ENCODE results near the gene GXYLT2.

Gene GXYLT2

DNA sequence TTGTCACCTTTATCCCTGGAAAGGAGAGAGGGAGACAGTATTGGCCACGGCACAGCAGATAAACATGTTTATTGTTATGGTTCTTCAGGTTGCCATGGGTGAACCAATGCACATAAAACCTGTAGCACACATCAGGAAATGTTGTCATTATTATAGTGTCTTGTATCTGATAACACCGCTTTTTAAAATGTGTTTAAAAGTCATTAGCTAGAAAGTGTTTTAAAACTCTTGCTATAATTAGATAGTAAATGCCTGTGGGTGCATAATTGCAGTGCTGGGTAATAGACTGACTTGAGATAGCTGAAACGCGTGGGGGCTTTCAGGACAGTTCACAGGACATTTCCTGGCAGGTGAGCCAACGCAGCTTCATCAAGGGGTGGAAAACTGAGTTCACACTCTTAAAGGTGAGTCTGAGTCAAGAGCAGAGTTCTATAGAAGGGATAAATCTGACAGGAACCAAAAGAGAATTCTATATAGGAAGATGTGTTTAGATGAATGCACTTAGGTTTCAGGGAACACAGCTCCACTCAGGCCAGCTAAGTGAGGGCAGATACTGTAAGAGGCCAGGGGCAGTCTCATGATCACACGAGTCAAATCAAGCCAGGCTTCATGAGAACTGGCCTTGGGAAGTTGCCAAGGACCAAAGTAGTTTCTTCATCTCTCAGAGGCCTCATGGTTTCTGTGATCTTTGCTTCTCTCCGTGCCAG is 73.1 kb downstream of the GXYLT2 start:
- H3K27me3 Mint-ChIP-seq: no peaks in the 10 kb centered on the region
- H3K27ac Mint-ChIP-seq: no peak overlapping the region
- H3K9me3 Mint-ChIP-seq: no peaks in the 10 kb centered on the region
- no peaks in the 10 kb centered on the region for H3K4me1 Mint-ChIP-seq (ENCODE audit: low read depth)
- intact Hi-C loops (cut with micrococcal nuclease): no loop called here
- no peaks in the 10 kb centered on the region for H3K36me3 Mint-ChIP-seq (ENCODE audit: low read depth)
- no peak overlapping the region for H3K4me3 Mint-ChIP-seq

DNA sequence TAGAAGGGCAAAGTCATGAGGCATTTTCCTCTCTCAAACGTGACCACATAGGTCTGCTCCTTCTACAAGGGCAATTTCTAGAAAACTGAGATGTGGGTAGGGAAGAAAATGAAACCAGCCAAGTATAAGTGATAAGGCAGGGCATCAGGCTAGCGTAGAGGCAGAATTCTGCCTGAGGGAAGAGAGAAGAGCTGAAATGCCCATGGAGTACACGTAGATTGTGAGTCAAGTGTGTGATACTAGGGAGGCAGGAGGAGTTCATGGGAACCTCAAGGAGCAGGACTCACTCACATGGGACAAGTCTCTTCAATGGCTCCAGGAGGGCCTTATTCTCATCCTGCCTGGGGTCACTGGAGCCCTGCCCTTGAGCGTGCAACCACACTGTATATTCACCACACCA is 73.9 kb downstream of the GXYLT2 start:
- Mint-ChIP-seq H3K27ac (no peak overlapping the region), H3K4me3 (no peak overlapping the region), H3K27me3 (no peaks in the 10 kb centered on the region), H3K36me3 (ENCODE audit: low read depth) (no peaks in the 10 kb centered on the region), H3K9me3 (no peaks in the 10 kb centered on the region), H3K4me1 (ENCODE audit: low read depth) (no peaks in the 10 kb centered on the region)
- intact Hi-C loops (cut with micrococcal nuclease): no loop called here

DNA sequence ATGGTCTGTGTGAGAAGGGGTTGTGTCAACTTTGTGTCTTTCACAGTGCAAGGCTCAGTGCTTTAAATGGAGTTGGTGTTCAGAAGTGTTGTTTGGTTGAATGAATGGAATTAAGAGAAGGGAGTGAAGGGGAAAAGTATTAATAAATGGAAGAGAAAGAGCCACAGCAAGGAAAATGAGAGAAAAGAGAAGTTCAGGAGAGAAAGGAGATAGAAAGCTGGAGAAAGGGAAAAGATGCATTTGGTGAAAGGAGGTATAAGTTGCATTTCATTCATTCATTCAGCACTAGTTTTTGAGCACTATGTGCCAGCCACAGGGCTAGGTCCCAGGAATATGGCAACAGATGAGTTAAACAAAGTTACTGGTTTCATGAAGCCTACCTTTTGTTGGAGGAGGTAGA is 74.5 kb downstream of the GXYLT2 start:
- Mint-ChIP-seq H3K4me1 (ENCODE audit: low read depth) (no peaks in the 10 kb centered on the region), H3K4me3 (no peak overlapping the region), H3K9me3 (no peaks in the 10 kb centered on the region), H3K27me3 (no peaks in the 10 kb centered on the region), H3K36me3 (ENCODE audit: low read depth) (no peaks in the 10 kb centered on the region), H3K27ac (no peak overlapping the region)
- intact Hi-C loops (cut with micrococcal nuclease): no loop called here

DNA sequence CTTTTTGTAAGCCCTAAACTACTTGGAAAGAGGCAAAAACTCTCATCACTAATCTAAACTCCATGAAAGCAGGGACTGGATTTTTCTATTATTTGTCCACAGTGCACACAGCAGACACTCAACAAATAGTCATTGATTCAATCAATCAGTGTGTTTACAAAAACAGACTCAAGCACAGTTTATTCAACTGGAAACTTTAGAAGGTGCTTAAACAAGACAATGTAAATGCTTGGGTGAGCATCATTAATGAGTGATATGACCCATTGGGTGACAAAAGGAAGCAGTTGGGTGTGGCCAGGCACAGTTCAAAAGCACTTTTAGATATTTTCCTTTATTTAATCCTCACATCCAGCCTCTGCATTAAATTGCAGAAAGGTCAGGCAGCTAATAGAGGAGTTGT is 76.8 kb downstream of the GXYLT2 start:
- intact Hi-C loops (cut with micrococcal nuclease): no loop called here
- no peak overlapping the region for H3K27ac Mint-ChIP-seq
- H3K4me3 Mint-ChIP-seq: no peak overlapping the region
- H3K9me3 Mint-ChIP-seq: no peaks in the 10 kb centered on the region
- H3K36me3 Mint-ChIP-seq (ENCODE audit: low read depth): no peaks in the 10 kb centered on the region
- no peaks in the 10 kb centered on the region for H3K4me1 Mint-ChIP-seq (ENCODE audit: low read depth)
- H3K27me3 Mint-ChIP-seq: no peaks in the 10 kb centered on the region

DNA sequence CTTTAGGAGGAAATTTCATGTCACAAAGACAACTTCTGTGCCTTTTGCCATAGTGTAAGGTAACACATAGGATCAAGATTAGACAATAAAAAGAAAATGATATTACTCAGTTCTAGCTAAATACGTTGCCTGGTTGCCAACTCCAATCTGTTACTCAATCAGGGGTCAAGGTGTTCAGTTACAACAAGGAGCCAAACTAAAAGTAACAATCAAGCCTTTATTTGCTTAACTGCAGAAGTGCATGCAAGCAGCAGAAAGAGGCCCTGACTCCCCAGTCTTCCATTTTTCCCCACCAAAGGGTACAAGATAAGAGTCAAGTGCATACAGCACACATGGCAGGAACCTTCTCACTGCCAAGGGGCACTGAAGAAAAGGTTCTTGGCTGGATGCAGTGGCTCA is 80.4 kb downstream of the GXYLT2 start:
- H3K36me3 Mint-ChIP-seq (ENCODE audit: low read depth): no peaks in the 10 kb centered on the region
- peaks cover 3% of the 10 kb centered on the region for H3K27me3 Mint-ChIP-seq
- intact Hi-C loops (cut with micrococcal nuclease): no loop called here
- H3K9me3 Mint-ChIP-seq: no peaks in the 10 kb centered on the region
- H3K4me3 Mint-ChIP-seq: no peak overlapping the region
- H3K4me1 Mint-ChIP-seq (ENCODE audit: low read depth): no peaks in the 10 kb centered on the region
- H3K27ac Mint-ChIP-seq: no peak overlapping the region

DNA sequence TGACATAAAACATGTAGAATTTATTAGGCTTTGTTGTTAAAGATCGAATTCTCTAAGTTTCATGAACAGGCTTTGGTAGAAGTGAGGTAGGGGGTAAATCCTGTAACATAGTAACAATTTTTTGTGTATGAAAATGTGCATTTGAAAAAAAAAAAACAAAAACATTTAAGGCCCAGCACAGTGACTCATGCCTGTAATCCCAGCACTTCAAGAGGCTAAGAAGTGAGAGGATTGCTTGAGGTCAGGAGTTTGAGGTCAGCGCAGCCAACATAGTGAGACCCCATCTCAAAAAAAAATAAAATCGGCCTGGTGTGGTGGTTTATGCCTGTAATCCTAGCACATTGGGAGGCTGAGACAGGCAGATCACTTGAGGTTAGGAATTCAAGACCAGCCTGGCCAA is 81.9 kb downstream of the GXYLT2 start:
- H3K27me3 Mint-ChIP-seq: peaks cover 3% of the 10 kb centered on the region
- intact Hi-C loops (cut with micrococcal nuclease): no loop called here
- no peak overlapping the region for H3K27ac Mint-ChIP-seq
- no peaks in the 10 kb centered on the region for H3K4me1 Mint-ChIP-seq (ENCODE audit: low read depth)
- no peak overlapping the region for H3K4me3 Mint-ChIP-seq
- H3K9me3 Mint-ChIP-seq: no peaks in the 10 kb centered on the region
- H3K36me3 Mint-ChIP-seq (ENCODE audit: low read depth): no peaks in the 10 kb centered on the region

DNA sequence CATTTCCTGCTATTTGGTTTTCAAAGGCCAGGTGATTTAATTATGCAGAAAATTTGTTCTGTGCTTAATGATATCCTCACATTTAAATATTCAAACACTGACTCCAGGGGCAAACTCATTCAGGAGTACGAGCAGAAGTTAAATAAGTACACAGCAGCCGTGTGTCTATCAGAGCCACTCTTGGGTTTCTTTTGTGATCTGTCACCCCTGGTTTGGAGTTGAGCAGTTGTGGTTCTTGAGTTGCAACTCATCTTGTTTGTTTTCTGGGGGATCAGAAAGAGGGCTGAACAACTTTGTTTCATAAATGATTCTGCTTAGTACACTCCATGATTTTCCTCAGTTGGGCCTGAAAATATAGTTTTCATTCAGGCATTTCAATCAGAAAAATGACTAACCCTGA is 83.1 kb downstream of the GXYLT2 start:
- H3K4me1 Mint-ChIP-seq (ENCODE audit: low read depth): no peaks in the 10 kb centered on the region
- H3K9me3 Mint-ChIP-seq: no peaks in the 10 kb centered on the region
- H3K27me3 Mint-ChIP-seq: peaks cover 3% of the 10 kb centered on the region
- no peak overlapping the region for H3K4me3 Mint-ChIP-seq
- no peak overlapping the region for H3K27ac Mint-ChIP-seq
- no peaks in the 10 kb centered on the region for H3K36me3 Mint-ChIP-seq (ENCODE audit: low read depth)
- intact Hi-C loops (cut with micrococcal nuclease): no loop called here

DNA sequence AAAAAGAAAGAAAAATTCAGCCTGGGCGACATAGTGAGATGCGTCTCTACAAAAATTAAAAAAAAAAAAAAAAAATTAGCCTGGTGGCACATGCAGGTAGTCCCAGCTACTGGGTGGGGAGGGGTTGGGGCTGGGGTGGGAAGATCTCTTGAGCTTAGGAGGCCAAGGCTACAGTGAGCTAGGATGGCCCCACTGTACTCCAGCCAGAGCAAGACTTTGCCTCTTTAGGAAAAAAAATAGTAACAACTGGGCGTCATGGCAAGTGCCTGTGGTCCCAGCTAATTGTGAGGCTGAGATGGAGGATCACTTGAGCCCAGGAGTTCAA is 84.8 kb downstream of the GXYLT2 start:
- no peaks in the 10 kb centered on the region for H3K4me1 Mint-ChIP-seq (ENCODE audit: low read depth)
- peaks cover 3% of the 10 kb centered on the region for H3K27me3 Mint-ChIP-seq
- no peak overlapping the region for H3K4me3 Mint-ChIP-seq
- no peak overlapping the region for H3K27ac Mint-ChIP-seq
- H3K9me3 Mint-ChIP-seq: no peaks in the 10 kb centered on the region
- H3K36me3 Mint-ChIP-seq (ENCODE audit: low read depth): no peaks in the 10 kb centered on the region
- intact Hi-C loops (cut with micrococcal nuclease): no loop called here

DNA sequence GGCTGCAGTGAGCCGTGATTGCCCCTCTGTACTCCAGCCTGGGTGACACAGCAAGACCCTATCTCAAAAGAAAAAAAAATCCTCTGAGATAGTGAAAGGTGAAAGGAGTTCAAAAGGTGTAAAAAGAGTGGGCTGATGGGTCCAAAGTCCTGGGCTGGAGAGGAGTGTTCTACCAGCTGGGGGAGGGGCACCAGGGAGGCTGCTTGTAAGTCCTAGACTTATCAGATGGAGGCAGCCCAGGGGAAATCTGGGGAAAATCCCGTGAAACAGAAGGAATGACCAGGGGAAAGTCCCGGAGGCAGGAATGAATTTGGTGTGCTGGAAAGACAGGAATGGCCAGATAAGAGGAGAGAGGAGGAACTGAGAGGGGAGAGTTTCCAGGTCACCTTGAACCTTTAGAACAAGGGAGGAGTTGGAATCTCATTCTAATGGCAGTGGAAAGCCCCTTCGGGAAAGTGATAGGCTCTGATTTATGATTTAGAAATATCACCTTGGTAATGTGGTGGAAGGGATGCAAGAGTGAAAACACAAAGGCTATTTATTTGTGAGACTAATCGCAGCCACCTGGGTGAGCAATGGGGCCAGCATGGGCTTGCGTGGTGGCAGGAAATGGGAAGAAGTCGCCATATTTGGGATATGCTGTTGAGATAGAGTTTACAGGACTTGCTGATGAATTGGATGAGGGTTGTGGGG is 85.3 kb downstream of the GXYLT2 start:
- Mint-ChIP-seq H3K27me3 (peaks cover 3% of the 10 kb centered on the region), H3K27ac (no peak overlapping the region), H3K36me3 (ENCODE audit: low read depth) (no peaks in the 10 kb centered on the region), H3K4me1 (ENCODE audit: low read depth) (no peaks in the 10 kb centered on the region), H3K9me3 (no peaks in the 10 kb centered on the region), H3K4me3 (no peak overlapping the region)
- intact Hi-C loops (cut with micrococcal nuclease): no loop called here

DNA sequence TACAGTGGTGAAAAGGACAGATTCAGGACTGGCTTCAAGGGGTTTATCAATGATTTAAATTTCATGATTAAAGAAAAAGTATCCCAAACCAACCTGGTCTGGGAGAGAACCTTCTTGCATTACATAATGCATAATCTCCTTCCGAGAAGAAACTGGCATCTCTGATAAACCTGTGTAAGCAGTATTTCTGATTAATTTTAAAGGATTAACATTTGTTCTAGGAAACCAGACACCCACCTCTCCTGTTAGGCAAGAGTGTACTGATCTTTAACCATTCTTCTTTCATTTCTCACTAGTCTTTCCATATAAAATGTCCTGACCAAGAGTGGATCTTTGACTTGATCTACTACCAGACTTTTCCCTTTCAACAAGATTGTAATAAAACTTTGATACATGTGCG is 85.9 kb downstream of the GXYLT2 start:
- Mint-ChIP-seq H3K9me3 (no peaks in the 10 kb centered on the region), H3K4me1 (ENCODE audit: low read depth) (no peaks in the 10 kb centered on the region), H3K4me3 (no peak overlapping the region), H3K27me3 (peaks cover 3% of the 10 kb centered on the region), H3K36me3 (ENCODE audit: low read depth) (no peaks in the 10 kb centered on the region), H3K27ac (no peak overlapping the region)
- intact Hi-C loops (cut with micrococcal nuclease): no loop called here

DNA sequence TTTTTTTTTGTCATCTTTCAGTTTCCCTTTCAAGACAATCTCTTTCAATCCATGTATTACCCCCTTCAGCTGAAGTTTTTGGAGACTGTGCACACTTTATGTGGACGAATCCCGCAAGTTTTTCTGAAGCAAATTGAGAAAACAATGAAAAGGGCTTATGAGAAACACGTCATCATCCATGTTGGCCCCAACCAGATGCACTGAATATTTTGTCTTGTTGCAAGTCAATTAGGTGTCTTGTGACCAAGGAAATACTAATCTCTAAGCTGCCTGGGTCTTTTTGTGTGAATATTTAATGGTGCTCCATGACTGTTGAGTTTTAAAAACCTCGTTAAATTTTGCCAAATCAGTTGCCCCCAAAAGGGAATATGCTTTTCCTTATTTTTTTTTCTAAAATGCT is 87.1 kb downstream of the GXYLT2 start:
- H3K27me3 Mint-ChIP-seq: peaks cover 3% of the 10 kb centered on the region
- no peak overlapping the region for H3K4me3 Mint-ChIP-seq
- H3K4me1 Mint-ChIP-seq (ENCODE audit: low read depth): no peaks in the 10 kb centered on the region
- intact Hi-C loops (cut with micrococcal nuclease): no loop called here
- H3K36me3 Mint-ChIP-seq (ENCODE audit: low read depth): no peaks in the 10 kb centered on the region
- no peak overlapping the region for H3K27ac Mint-ChIP-seq
- no peaks in the 10 kb centered on the region for H3K9me3 Mint-ChIP-seq

DNA sequence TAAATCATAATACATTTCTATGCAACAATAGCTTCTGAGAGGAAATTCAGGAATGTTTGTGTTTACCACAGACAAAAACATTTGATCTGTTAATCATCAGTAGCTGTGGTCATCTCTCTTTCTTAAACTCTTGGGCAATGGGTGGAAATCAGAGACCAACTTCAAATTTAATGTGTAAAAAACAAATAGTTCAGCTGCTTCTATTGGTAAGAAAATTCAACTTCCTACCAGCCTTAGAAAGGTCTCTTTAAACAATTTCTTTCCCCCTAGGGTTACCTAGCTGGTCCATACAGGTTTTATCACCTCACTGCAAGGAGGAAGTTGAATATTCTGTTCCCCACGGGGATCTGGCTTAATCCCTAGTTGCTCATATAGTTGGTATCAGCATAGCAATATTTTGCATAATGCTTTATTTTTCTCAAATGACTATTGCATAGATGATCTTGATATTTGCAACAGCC is 88.5 kb downstream of the GXYLT2 start:
- no peaks in the 10 kb centered on the region for H3K9me3 Mint-ChIP-seq
- intact Hi-C loops (cut with micrococcal nuclease): no loop called here
- no peak overlapping the region for H3K4me3 Mint-ChIP-seq
- H3K36me3 Mint-ChIP-seq (ENCODE audit: low read depth): no peaks in the 10 kb centered on the region
- no peak overlapping the region for H3K27ac Mint-ChIP-seq
- H3K4me1 Mint-ChIP-seq (ENCODE audit: low read depth): no peaks in the 10 kb centered on the region
- peaks cover 3% of the 10 kb centered on the region for H3K27me3 Mint-ChIP-seq

DNA sequence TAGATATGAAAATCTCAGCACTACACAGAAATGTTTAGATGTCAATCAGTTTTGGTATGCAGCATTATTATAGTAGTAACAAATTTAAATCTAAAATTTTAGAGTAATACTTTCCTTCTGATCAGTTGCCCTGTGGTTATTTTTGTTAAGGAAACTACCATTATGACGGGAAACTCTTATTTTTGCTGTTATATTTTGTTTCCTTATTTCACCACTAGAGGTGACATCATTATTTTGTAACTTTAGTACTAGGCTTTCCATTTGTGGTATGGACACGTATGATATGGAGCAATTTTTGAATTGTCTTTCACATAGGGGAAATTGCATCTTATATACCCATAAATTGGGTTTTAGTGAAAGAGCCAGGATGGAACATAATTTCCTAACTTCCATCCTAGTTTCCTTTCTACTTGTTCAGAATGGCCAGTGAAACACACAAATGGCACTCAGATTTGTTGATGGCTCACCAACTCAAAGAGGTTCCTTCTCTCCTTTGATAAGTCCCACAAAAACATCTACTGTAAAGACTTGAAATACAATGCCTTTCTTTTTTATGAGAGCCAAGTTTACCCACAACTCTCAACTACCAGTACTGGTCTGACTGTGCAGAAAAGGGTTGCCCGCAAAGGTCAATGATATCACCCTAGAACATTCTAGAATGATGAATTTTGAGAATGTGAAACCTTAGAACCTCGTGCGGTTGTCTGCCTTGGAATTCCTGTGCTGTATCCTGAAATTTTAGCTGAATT is 89.4 kb downstream of the GXYLT2 start:
- Mint-ChIP-seq H3K27ac (no peak overlapping the region), H3K4me3 (no peak overlapping the region), H3K36me3 (ENCODE audit: low read depth) (no peaks in the 10 kb centered on the region), H3K4me1 (ENCODE audit: low read depth) (no peaks in the 10 kb centered on the region), H3K27me3 (peaks cover 3% of the 10 kb centered on the region), H3K9me3 (no peaks in the 10 kb centered on the region)
- intact Hi-C loops (cut with micrococcal nuclease): no loop called here

DNA sequence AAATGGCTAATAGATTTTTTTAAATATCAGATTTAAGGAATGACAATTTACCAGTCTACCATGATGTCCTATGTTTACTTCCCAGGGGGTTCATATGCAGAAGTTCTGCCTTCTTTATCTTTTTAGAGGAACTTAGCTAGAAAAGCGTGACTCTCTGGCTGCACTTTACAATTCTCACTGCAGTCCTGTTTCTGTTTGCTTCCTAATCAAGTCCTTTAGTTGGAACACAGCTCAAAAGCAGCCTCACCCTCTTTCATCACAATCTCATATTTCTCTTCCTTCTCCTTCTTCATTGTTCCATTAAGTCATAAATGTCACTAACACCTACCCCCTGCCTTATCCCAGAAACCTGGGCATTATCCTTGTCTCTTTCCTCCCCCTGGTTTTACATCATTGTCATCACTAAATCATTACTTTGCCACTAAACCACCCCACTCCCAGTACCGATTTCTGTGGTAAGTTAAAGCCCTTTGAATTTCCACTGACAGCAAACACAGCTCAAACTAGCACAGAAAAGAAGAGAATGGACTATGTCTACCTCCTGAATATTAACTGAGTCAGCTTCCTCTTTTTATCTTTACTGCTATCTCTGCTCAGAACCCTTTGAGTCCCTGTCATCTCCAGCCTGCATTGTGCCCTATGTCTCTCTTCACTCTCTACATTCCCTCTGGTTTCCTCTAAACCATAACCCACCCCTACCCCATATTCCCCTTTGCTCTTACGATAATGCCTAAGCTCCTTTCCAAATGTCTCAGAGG is 94.9 kb downstream of the GXYLT2 start:
- Mint-ChIP-seq H3K36me3 (ENCODE audit: low read depth) (no peaks in the 10 kb centered on the region), H3K27ac (peak overlapping the region; percentile 61), H3K4me3 (no peak overlapping the region), H3K27me3 (no peaks in the 10 kb centered on the region), H3K9me3 (peaks cover 12% of the 10 kb centered on the region), H3K4me1 (ENCODE audit: low read depth) (peaks cover 9% of the 10 kb centered on the region)
- intact Hi-C loops (cut with micrococcal nuclease): no loop called here
